CD4-positive, alpha-beta T cell treated with Interleukin-17A for 1 hour (primary cell): Measurements from ENCODE around the gene CNR1.
"Not testable (repeated sequence)": the region's sequence is repeated elsewhere in the genome, so short reads cannot be mapped to it uniquely, and the experiment has no call there.

Source experiments
- DNase-seq: peaks from one replicate; pipeline ENCODE4 v3.0.0-alpha.2; 2020

CNR1 gene

DNA sequence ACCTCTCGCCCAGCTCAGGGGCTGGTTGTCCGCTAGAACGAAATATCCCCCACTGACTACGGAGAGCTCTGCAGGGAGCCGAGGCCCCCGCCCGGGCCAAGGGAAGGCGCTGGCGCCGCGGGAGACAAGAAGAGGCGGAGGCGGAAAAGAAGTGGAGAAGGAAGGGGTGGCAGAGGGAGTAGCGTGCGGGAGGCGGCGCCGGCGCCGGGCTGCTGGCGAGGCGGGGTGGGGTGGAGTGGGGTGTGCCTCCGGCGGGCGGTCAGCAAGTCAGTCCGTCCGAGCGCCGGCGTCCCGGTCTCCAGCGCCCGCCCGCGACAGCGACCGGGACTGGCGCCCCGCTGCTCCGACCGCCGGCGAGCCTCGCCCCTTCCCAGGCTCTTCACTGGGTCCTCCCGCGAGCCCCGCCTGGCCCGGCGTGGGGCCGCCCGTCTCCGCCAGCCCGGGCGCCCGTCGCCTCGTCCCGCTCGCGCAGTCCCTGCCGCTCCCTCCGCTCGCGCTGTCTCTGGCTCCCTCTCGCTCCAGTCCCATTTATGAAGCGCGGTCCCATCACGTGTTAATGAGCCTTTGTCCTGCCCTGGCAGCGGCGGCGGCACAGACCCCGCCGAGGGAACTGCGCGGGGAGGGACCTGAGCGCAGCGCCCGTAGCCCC is at the start of gene CNR1:
Gene CNR1 (minus strand): TSS at position 504 of the 649 bp plus-strand sequence. CDS start 21,073 bp downstream, outside the sequence.
- no peak for DNase-seq

DNA sequence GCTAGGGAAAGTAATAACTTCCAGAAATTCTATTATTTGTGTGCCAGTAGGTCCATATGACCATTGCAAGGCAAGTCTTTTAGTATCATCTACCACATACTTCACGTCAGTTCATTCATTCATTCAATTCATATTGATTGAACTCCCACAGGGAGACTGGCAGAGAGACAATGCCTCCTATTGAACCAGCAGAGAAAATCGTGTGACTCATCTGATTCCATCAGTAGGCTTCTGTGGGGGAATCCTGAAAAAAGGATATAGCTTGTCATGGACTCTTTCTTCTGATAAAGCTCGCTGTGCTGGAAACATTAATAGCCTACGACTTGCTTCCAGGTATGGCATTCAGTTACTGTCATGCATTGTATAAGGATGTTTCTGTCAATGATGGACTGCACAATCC is 45.3 kb upstream of the CNR1 start:
- no peak for DNase-seq

DNA sequence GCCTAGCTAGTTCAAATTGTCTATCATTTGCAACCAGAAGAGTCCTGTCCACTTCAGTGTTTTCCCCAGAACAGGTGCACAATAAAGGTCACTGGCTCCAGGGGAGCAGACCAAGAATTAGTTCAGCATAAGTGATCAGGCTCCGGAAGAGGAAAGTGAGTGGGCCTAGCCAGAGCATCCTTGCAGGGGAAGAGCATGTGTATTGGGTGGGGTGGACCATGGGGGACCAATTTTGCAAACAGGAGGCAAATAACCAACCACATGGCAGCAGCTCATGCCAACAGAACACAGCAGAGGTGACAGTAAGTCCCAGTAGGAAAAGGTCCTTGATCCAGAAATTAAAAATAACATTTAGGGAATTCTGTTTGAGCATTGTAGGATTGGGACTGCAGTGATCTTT is 43.2 kb upstream of the CNR1 start:
- no peak for DNase-seq

DNA sequence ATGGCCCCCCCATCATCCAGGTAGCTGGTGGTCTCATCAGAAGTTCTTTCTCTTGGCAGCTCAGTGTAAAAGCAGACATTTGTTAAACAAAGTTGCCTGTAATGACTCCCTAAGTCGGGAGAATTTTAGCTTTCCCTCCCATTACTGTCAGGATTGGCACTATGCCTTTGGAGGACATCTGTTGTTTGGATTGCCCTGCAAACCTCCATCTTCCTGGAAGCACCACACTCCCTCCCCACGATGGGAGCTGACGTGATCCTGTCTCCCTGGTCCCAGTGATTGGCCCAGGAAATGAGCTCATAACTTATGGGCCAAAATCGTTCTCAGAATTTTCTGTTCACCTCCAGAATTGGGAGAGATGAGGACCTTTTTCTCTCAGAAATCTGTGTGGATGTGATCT is 42.6 kb upstream of the CNR1 start:
- no peak for DNase-seq

DNA sequence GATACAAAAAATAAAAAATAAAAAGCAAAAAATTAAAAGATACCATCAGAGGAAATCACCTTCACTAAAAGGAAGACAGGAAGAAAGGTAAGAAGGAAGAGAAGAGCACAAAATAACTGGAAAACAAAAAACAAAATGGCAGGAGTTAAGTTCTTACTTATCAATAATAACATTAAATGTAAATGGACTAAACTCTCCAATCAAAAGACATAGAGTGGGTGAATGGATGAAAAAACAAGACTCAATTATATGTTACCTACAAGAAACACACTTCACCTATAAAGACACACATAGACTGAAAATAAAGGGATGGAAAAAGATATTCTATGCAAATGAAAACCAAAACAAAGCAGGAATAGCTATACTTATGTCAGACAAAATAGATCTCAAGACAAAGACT is 35.6 kb upstream of the CNR1 start:
- not testable (repeated sequence) for DNase-seq

DNA sequence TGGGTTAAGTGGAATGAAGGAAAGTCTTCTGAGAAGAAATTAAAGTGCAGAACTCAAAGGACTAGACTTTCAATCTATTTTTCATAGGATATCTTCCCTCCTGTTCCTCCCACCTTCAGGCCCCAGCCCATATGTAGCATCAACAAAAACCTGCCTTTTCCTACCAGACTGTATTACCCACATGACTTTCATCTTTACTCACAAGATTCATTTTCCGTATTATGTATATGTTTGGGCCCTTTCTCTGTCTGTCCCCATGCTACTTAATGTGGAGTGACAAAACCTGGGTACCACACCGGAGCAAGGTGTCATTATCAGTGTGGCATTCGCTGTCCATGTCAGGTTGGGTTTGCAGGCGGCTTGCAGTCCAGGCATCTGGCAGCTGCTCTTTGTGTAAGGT is 18.8 kb upstream of the CNR1 start:
- DNase-seq = no peak

DNA sequence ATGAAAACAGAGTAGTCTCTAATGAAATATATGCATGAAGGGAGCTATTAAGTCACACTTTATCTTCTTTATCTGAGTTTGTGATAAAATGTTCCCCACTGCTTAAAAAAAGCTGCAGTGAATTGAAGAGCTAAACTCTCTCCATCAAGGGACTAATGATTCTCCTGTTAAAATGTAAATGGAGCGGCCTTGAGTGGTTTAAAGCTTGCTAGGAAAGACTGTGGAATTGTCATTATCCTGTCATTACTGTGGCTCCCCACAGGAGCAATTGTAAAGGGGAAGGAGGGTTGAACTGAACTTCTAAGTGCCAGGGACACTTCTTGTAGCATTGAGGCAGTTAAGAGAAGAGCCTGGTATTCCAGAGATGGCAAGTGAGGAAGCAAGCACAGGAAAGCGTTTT is 17.3 kb upstream of the CNR1 start:
- no peak for DNase-seq

DNA sequence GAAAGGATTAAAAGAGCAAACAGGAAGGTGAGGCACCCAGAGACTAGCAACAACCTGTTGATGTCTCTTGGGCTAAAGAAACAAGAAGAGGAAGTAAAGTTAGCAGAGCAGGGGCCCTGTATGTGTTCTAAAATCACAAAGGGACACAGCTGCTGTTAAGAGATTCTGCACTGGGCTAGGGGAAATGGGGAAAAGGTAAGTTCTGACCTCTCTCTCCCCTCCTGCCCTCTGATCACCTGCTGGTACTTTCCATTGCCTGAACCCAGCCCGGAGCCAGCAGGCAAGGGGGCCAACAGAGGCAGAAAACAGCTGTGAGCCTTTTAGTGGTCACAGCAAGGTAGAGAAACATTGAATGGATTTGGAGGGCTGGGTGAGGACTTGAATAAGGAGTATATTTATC is 13.5 kb upstream of the CNR1 start:
- no peak for DNase-seq

DNA sequence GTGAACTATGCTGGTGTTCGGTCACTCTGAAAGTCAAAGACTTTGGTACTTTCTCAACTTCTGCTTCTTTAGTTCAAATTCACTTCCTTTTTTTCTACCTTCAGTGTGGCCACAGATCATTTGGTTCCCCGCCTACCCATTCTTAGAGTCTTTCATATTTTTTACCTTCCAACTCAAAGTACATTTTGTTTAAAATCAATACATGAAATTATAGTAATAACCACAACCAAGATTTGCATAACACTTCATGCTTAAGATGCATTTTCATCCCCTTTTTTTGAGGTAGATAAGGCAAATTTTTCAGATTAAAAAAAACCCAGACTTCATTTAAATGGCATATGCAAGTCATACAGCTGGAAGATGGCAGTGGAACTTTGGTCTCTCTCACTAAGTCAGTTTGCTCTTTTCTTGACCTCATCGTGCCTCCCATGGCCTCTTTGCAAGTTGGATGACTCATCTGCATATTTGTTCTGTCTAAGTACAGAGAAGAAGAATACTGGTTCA is 11.9 kb upstream of the CNR1 start:
- DNase-seq = no peak

DNA sequence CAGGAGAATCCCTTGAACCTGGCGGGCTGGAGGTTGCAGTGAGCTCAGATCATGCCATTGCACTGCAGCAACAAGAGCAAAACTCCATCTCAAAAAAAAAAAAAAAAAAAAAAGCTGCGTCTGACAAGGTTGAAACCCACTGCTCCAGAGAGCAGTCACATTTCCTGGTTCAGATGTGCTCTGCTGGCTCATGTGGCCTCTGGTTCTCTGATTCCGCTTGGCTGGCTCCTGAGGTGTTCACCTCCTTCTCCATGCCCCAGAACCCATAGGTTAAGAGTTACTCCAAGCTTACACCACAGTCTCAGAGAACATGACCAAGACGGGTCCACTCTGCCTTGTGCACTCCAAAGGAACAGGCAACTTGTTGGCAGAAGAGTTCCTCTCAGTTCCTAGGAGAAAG is 8.8 kb upstream of the CNR1 start:
- no peak for DNase-seq

DNA sequence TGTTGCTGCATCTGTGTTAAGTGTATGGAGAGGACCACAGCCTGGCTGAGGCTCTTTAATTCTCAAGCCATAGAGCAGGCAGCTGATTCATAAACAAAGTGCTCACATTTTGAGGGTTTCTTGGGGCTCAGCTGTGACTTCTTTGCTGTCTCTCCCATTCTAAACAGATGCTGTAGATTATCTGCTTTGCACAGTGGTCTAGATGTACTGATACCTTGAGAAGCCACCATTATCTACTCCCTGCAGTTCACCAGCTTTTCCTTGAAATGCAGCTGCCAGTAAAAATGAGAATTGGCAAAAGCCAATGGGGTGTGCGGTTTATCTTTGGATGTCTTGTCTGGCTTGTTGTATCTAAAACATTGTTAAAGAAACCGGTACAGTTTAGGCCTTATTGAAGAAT is 5.2 kb upstream of the CNR1 start:
- no peak for DNase-seq

DNA sequence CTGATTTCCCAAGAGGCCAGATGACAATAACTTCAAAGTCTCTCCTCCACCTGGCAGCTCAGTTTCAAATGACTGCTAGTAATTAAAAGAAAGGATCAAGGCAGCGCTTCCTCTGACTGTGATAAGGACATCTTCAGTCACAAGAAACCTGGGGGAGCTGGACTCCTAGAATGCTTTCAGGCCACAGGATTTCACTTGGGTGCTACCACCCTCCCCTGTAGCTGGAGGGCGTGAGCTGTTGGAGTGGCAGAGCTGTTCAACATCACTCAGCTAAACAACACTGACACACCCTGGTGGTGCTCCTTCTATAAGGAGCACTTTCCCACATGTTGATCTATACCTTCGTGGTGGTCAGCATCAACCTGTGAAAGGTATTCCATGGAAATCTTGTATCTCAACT is 2.2 kb upstream of the CNR1 start:
- no peak for DNase-seq

DNA sequence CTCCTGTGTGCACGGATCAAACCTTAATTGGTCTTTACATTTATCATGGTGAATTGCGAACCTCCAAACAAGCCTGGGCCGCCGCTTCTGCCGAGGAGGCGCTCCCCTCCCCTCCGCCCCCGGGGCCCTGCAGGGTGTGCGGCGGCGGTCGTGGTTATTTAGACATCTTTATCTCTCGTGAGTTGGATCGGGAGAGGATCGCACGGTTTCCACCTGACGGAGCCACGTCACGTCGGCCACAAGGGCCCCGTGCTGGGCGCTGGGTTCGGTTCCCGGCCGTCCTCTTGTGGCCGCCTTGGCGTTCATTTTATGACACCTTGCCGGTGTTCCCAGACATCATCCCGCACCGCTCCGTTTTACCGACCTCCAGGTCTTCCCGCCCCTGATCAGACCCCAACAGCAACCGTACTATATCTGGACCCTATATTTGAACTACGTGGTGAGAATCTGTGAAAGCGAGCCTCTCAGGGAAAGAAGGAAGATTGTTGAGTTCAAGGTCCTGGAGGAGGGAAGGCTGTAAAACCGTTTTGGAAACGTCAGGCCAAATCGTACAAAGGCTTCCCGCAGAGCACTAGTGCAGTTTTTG is 1.3 kb upstream of the CNR1 start:
- no peak for DNase-seq

DNA sequence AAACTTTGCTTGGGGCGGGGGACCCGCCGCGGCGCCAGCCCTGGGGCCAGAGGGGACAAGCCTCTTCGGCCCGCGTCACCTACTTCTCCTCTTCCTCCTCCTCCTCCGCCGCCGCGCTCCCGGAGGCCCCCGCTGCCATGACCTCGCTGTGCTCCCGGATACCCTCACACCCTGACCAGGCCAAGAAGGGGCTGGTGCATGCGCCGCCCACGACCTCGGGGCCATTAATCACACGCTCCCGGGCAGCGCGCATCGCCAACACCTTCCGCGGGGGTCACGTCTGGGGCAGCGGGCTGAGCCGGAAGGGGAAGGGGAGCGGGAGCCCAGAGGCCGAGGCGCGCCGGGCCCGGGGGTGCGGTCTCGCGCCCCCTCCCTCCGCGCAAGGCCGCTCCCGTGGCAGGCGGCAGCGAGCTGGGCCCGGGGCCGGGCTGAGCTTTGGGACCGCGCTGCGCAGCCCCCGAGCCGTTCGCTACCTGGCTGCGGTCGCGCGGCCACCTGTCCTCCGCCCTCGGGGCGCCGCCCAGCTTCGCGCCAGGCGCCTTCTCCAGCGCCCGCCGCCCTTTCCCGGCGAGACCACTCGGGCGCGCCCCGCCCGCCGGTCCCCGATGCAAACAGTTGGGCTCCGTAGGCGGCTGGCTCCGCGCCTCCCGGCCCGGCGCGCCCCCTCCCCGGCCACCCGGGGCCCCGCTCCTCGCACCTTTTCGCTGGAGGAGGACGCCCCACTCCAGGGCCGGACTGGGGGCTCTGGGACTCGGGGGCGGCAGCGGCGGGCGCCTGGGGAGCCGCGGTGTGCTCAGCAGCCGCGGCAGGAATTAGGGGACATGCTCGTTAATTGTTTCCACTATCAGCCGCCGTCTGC is 575 bp upstream of the CNR1 start:
- DNase-seq = no peak

DNA sequence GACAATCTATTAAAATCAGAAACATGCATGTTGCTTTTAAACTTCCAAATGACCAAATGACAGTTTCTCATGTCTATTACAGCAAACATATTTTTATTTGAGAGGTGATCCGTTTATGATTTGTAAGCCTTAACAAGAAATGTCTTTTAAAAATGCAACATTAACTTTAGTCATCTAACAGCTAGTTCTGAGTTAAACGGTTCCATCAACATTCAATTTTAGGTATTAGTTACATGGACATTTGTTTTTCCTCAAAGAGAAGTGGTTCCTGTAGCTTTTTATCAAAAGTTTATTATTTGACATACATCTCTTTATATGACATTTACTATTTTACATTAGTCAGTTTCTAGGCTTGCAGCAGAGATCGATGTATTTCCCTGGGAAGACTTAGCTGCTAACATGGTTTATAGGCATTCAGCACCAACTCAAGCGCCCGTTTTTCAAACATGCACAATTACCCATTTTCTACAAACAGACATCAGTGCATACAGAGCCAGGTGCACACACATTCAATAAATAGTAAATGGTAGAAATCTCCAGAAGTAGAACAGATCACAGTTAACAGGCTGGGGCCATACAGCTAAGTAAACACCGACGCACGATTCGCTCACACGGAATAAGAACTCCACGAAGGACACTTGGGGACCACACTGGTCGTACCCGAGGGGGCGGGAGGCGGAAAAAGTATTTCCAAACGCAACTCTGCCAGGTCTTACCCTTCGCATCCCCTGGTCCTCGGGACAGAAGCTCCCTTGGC is 882 bp downstream of the CNR1 start:
- DNase-seq = no peak

DNA sequence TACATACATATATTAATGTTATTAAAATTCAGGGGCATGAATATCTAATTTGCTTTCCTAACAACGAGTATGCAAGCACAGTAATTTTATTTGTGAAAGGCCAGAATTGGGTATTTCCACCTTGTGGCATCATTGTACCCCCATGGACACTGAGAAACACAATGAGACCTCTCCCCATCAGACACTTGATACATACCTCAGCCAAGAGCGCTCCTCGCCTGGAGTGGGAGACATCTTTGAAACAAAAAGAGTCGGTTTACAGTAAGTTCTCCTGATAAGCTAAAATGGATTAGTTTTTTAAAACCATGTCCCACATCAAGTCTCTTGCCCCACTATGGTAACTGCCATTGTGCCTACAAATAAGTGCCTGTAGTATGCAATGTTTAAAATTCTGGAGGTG is 2.1 kb downstream of the CNR1 start:
- no peak for DNase-seq

DNA sequence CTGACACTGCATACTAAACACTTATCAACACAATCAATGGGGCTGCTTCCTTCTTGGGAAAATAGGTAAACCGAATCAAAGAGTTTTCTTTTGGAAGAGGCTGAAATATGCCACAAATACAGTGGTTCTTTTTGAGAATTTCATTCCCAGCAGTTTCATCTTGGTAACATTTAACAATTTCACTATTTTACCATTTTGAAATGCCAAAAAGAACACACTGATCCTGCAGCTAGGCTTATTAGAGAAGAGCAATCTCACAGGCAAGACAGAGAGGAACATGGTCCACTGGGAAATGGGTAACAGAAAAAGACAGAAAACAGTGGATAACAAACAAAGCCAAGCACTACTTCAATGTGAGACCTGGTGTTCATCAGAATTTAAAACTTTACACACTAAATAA is 2.5 kb downstream of the CNR1 start:
- no peak for DNase-seq

DNA sequence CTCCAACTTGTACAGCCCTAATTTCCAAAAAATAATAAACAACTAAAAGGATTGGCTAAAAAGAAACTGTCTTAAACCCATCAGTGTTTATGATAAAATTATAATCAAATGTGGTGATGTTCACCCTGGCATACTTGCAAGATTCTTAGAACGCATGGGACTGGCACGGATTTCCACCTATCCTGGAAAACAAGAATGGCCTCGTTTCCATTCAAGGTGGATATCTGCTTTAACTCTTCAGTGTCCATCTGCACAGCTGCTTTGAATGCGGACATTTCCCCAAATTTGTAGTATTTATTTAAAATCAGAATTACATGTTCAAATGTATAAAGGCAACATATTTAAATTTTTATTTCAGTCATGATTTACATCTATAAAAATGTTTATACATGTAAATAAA is 4.2 kb downstream of the CNR1 start:
- DNase-seq = no peak

DNA sequence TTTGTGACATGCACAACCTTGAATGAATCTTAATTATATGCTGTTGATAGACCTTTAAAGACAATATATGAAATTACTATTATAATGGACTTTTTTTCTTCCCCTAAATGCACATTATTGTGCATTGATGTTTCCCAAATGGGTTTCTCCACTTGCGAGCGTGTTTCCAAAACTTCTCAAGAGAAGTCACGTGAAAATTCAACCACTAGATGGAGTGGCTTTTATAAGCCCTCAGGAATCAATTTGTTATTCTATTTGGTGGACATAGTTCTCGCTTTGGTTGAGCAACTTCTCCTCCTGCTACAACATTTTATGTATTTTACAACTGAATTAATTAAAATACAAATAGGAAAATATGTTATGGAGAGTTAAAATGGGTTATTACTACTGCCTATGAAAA is 9.0 kb downstream of the CNR1 start:
- no peak for DNase-seq

DNA sequence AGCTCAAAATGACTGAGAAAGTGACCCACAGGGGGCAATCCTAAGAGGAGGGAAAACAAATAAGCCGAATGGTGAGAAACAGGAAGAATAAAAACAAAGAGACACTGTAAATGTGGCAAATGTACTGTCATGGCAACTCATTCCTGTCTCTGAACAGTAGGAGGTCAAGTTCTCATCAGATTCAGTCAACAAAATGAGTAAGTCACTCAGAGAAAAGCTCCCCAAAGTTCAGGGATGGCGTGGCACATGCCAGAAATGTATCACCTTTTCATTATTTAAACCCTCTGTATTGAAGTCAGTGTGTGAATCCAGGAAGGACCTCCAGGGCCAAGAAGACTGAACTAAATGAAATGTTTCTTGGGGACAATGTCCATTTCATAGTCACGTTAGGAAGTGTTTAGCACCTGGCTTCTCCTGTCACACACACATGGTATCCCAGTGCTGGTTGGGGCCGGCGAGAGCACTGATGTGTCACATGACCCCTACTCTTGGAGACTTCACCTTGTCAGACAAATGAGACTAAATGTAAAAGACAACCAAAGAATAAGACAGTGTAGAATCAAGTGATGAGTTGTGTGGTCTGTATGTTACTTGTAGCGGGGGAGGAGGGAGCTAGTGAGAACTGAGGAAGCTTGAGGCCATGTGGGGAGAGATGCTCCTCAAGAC is 20.7 kb downstream of the CNR1 start:
- DNase-seq = no peak

DNA sequence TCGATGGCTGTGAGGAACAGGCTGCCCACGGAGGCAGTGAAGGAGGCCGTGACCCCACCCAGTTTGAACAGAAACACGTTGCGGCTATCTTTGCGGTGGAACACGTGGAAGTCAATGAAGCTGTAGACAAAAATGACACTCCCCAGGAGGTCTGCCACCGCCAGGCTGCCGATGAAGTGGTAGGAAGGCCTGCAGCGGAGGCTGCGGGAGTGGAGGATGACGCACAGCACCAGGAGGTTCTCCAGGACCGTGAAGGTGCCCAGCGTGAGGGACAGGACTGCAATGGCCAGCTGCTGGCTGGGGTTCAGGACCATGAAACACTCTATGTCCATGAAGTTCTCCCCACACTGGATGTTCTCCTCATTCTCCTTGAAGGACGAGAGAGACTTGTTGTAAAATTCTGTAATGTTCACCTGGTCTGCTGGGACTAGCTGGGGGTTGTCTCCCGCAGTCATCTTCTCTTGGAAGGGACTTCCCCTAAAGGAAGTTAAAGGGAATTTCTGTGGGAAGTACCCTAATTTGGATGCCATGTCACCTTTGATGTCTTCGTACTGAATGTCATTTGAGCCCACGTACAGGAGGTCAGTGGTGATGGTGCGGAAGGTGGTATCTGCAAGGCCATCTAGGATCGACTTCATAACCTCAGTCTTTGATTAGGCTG is 21.4 kb downstream of the CNR1 start:
- DNase-seq = no peak
